DOHH2 (cell line): Measurements from ENCODE around the gene SST.

Experiments
- H3F3A ChIP-seq: fragments of 200-600 bp; sonication (generic), shearing (Covaris generic); 2 replicates; pipeline ENCODE4 v1.6.0; 2016; ENCODE audit warnings: antibody characterized with exemption, mild to moderate bottlenecking; ENCODE audit not compliant: control insufficient read depth, insufficient read depth
- H3K27ac ChIP-seq: fragments of 200-600 bp; sonication (generic); 2 replicates; pipeline ENCODE4 v1.5.1; 2014; ENCODE audit warnings: low read depth, mild to moderate bottlenecking, low read length, moderate library complexity
- H3K27me3 ChIP-seq: fragments of 200-600 bp; sonication (generic); 2 replicates; pipeline ENCODE4 v1.6.1; 2014; ENCODE audit warnings: mild to moderate bottlenecking, low read length, mixed read lengths; ENCODE audit not compliant: control insufficient read depth
- H3K36me3 ChIP-seq: fragments of 200-600 bp; sonication (generic); 2 replicates; pipeline ENCODE4 v1.6.1; 2014; ENCODE audit warnings: mild to moderate bottlenecking, low read length, moderate library complexity, mixed read lengths; ENCODE audit not compliant: control insufficient read depth
- H3K4me1 ChIP-seq: fragments of 200-600 bp; sonication (generic); 2 replicates; pipeline ENCODE4 v1.6.1; 2014; ENCODE audit warnings: mild to moderate bottlenecking, low read length, mixed read lengths; ENCODE audit not compliant: control insufficient read depth
- H3K4me2 ChIP-seq: fragments of 200-600 bp; sonication (generic); 2 replicates; pipeline ENCODE4 v1.6.0; 2014; ENCODE audit warnings: mild to moderate bottlenecking, low read length, moderate library complexity
- H3K4me3 ChIP-seq: fragments of 200-600 bp; sonication (generic); 2 replicates; pipeline ENCODE4 v1.5.1; 2014; ENCODE audit warnings: mild to moderate bottlenecking, low read length, mixed read lengths
- H3K79me2 ChIP-seq: fragments of 200-600 bp; sonication (generic); 2 replicates; pipeline ENCODE4 v1.6.1; 2014; ENCODE audit warnings: mild to moderate bottlenecking, low read length, mixed read lengths; ENCODE audit not compliant: control insufficient read depth
- H3K9me2 ChIP-seq: fragments of 200-600 bp; sonication (generic); replicated peaks from 2 replicates; pipeline ENCODE4 v1.6.1; 2014; ENCODE audit warnings: mild to moderate bottlenecking, low read length, mixed read lengths; ENCODE audit not compliant: control insufficient read depth
- H3K9me3 ChIP-seq: fragments of 200-600 bp; sonication (generic); 2 replicates; pipeline ENCODE4 v1.6.1; 2014; ENCODE audit warnings: antibody characterized with exemption, low read length, mixed read lengths; ENCODE audit not compliant: control insufficient read depth, insufficient read depth
- H4K20me1 ChIP-seq: fragments of 200-600 bp; sonication (generic); 2 replicates; pipeline ENCODE4 v1.6.0; 2014; ENCODE audit warnings: low read depth, mild to moderate bottlenecking, antibody characterized with exemption, low read length, moderate library complexity; ENCODE audit not compliant: control insufficient read depth, insufficient read depth
- CTCF ChIP-seq: fragments of 200-600 bp; sonication (generic); IDR thresholded peaks from one replicate; pipeline ENCODE4 v1.5.1; 2014; ENCODE audit warnings: antibody characterized with exemption, mild to moderate bottlenecking, low read depth, low read length; ENCODE audit not compliant: poor library complexity, severe bottlenecking
- EZH2phosphoT487 ChIP-seq: fragments of 200-600 bp; sonication (generic); IDR thresholded peaks from 2 replicates; pipeline ENCODE4 v1.6.1; 2017; ENCODE audit warnings: borderline replicate concordance, mild to moderate bottlenecking, antibody characterized with exemption, low read length, moderate library complexity, mixed read lengths

The SST gene

DNA sequence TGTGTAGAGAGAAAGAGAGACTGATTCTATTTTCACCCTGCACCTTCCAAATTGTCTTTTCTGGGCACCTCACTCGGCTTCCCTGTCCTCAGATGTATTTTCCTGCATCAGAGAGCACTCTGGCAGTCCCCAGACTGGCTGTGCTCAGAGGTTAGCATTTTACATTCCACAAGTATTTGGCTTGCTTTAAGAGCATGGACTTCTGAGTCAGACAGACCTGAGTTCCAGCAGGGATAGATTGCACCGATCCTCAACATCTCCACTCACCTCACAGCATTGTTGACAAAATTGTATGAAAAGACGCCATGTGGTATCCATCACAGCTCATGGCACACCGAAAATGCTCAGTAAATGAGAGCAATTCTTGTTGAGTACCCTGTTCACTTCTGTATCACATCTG, 45.6 kb downstream of the SST start:
- Histone ChIP-seq H4K20me1 (no peaks in the 10 kb centered on the region), H3K4me3 (no peak overlapping the region)

DNA sequence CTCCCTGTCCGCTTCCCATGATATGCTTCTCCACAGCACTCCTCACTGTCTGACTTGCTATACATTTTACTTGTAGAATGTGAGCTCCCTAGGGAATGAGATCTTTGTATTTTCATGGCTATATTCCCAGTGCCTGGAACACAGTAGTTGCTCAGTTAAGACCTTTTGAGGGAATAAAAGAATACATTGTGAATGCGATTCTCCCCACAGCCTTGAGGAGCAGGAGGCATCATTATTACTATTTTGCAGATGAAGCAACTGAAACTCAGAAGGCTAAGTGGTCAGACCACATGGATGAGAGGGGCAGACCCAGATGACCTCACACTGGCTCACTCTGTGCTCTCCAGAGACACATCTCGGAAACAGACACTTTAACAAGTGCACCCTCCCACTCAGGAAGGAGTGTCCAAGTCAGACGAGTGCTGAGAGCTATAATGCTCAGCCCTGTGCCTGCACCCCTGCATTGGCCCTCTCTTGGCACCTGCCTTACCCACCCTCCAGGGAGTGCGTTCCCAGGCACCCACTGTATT, 46.8 kb downstream of the SST start:
- Histone ChIP-seq H3K36me3 (no peaks in the 10 kb centered on the region), H3K79me2 (no peaks in the 10 kb centered on the region), H3K27ac (no peak overlapping the region), H3K4me3 (no peak overlapping the region), H3K4me2 (no peak overlapping the region), H3F3A (no peaks in the 10 kb centered on the region), H3K9me2 (no peaks in the 10 kb centered on the region), H3K9me3 (no peaks in the 10 kb centered on the region), H3K27me3 (peaks cover 20% of the 10 kb centered on the region), H3K4me1 (no peaks in the 10 kb centered on the region), H4K20me1 (no peaks in the 10 kb centered on the region)
- no peak for TF ChIP-seq EZH2phosphoT487

More for the DNA sequence above, 45.6 kb downstream of the SST start:
- Histone ChIP-seq H3K9me2 (no peaks in the 10 kb centered on the region), H3F3A (no peaks in the 10 kb centered on the region), H3K9me3 (no peaks in the 10 kb centered on the region), H3K36me3 (no peaks in the 10 kb centered on the region), H3K27me3 (peaks cover 18% of the 10 kb centered on the region), H3K27ac (no peak overlapping the region), H3K4me2 (no peak overlapping the region), H3K4me1 (no peaks in the 10 kb centered on the region), H3K79me2 (no peaks in the 10 kb centered on the region)
- TF ChIP-seq CTCF (no peak), EZH2phosphoT487 (no peak)

- H3K4me1 ChIP-seq = no peaks in the 10 kb centered on the region
- no peak overlapping the region for H3K4me2 ChIP-seq
- H3K79me2 ChIP-seq = no peaks in the 10 kb centered on the region
- no peak overlapping the region for H3K27ac ChIP-seq
- no peak overlapping the region for H3K4me3 ChIP-seq
- H3K36me3 ChIP-seq = no peaks in the 10 kb centered on the region
- no peaks in the 10 kb centered on the region for H3K9me2 ChIP-seq
- H4K20me1 ChIP-seq = no peaks in the 10 kb centered on the region
- no peak for TF ChIP-seq CTCF
- no peak for TF ChIP-seq EZH2phosphoT487
- H3F3A ChIP-seq = no peaks in the 10 kb centered on the region
- no peaks in the 10 kb centered on the region for H3K9me3 ChIP-seq
- H3K27me3 ChIP-seq = peaks cover 20% of the 10 kb centered on the region
Observed at GRCh38 chr3:187621881-187622280, 48.3 kb downstream of the SST start.

DNA sequence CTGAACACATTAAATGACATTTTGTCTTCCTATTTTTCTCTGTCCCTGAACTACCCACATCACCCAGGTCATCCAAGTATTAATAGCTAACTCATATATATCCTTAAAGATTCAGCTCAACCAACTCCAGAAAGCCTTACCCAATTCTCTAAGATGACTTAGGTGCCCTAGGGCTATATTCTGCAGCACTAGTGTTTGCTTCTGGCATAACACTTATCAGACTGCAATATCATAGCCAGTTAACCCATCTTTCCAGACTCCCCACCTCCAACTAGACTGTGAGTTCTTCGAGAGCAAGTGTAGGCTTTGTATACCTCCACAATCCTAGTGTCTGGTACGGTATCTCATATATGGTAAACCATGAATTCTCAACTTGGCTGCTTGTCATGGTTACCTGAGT, 50.7 kb downstream of the SST start:
- no peak for TF ChIP-seq CTCF
- no peak for TF ChIP-seq EZH2phosphoT487
- no peaks in the 10 kb centered on the region for H3K36me3 ChIP-seq
- H4K20me1 ChIP-seq = no peaks in the 10 kb centered on the region
- H3K9me2 ChIP-seq = no peaks in the 10 kb centered on the region
- H3K27me3 ChIP-seq = peaks cover 16% of the 10 kb centered on the region
- no peaks in the 10 kb centered on the region for H3F3A ChIP-seq
- no peak overlapping the region for H3K4me2 ChIP-seq
- no peak overlapping the region for H3K4me3 ChIP-seq
- no peaks in the 10 kb centered on the region for H3K4me1 ChIP-seq
- H3K27ac ChIP-seq = no peak overlapping the region
- no peaks in the 10 kb centered on the region for H3K79me2 ChIP-seq
- H3K9me3 ChIP-seq = no peaks in the 10 kb centered on the region
